GM13977 (cell line): ENCODE results near the gene S100A3.
A peak's percentile ranks its signal among the peaks of the same experiment; 100 is the strongest.
"Not testable (repeated sequence)": the region's sequence is repeated elsewhere in the genome, so short reads cannot be mapped to it uniquely, and the experiment has no call there.

Source experiments
- DNase-seq: peaks from one replicate; pipeline ENCODE4 v3.0.0; 2012; ENCODE audit warnings: low spot score
- in situ Hi-C: fragments of 300-500 bp; cut with MboI; formaldehyde crosslinking; loops from one replicate; pipeline ENCODE4 v1.12.0; 2022; ENCODE audit warnings: low sequenced_read_pairs, low pct_unique_long_range_greater_than_20kb, mixed read lengths, inconsistent platforms; ENCODE audit not compliant: unreplicated experiment
- TF ChIP-seq, protein P1 (sequence below): IDR thresholded peaks from 2 replicates; pipeline ENCODE4 v1.5.1; 2012; ENCODE audit warnings: mild to moderate bottlenecking, control low read depth; ENCODE audit not compliant: insufficient read depth; ENCODE audit errors: extremely low read depth, missing control alignments

The S100A3 gene

DNA sequence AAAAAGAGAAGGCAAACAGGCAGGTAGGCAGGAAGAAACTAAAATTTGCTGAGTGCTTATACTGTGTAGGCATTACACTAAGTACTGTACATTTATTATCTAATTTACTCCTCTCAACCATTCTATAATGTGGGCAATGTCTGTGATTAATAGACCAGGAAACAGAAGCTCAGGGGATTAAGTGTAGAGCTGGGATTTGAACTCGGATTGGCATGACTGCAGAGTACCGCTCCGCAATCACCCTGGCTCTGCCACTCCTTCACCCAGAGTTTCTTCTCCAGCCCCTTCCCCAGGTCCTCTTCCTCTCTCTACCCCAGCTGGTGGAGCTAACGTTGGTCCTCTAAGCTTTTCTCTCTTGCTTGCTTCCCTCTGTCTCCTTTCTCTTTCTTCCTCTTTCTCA is 28.1 kb upstream of the S100A3 start:
- DNase-seq, result no peak
- in situ Hi-C loops, result no loop called here
- TF ChIP-seq, protein P1, sequence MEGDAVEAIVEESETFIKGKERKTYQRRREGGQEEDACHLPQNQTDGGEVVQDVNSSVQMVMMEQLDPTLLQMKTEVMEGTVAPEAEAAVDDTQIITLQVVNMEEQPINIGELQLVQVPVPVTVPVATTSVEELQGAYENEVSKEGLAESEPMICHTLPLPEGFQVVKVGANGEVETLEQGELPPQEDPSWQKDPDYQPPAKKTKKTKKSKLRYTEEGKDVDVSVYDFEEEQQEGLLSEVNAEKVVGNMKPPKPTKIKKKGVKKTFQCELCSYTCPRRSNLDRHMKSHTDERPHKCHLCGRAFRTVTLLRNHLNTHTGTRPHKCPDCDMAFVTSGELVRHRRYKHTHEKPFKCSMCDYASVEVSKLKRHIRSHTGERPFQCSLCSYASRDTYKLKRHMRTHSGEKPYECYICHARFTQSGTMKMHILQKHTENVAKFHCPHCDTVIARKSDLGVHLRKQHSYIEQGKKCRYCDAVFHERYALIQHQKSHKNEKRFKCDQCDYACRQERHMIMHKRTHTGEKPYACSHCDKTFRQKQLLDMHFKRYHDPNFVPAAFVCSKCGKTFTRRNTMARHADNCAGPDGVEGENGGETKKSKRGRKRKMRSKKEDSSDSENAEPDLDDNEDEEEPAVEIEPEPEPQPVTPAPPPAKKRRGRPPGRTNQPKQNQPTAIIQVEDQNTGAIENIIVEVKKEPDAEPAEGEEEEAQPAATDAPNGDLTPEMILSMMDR, result no peak

DNA sequence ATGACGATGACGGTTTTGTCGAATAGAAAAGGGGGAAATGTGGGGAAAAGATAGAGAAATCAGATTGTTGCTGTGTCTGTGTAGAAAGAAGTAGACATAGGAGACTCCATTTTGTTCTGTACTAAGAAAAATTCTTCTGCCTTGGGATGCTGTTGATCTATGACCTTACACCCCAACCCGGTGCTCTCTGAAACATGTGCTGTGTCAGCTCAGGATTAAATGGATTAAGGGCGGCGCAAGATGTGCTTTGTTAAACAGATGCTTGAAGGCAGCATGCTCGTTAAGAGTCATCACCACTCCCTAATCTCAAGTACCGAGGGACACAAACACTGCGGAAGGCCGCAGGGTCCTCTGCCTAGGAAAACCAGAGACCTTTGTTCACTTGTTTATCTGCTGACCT is 26.4 kb upstream of the S100A3 start:
- in situ Hi-C loops, result not testable (repeated sequence)

DNA sequence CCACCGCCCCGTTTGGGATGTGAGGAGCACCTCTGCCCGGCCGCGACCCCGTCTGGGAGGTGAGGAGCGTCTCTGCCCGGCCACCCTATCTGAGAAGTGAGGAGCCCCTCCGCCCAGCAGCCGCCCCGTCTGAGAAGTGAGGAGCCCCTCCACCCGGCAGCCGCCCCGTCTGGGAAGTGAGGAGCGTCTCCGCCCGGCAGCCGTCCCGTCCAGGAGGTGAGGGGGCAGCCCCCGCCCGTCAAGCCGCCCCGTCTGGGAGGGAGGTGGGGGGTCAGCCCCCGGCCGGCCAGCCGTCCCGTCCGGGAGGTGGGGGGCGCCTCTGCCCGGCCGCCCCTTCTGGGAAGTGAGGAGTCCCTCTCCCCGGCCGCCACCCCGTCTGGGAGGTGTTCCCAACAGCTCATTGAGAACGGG is 26.0 kb upstream of the S100A3 start:
- in situ Hi-C loops, DNase-seq: not testable (repeated sequence)

More for the DNA sequence above, 26.4 kb upstream of the S100A3 start:
- not testable (repeated sequence) for DNase-seq

DNA sequence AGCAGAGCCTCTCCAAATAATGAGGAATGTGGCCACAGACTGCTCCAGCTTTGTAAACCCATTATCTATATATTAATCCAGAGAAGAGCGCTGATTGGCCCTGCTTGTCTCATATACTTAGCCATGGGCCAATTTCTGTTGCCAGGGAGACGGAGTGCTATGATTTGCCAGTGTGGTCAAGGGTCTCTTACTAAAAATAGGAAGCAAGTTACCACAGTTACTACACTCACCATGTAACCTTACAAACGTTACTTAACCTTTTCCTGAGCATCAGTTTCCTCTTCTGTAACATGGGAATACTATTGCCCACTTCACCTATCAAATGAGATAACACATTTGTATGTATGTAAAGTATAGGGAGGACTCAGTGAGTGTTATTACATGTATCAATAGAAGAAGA is 24.3 kb upstream of the S100A3 start:
- in situ Hi-C loops, result no loop called here
- no peak for DNase-seq
- TF ChIP-seq, protein P1, result no peak

DNA sequence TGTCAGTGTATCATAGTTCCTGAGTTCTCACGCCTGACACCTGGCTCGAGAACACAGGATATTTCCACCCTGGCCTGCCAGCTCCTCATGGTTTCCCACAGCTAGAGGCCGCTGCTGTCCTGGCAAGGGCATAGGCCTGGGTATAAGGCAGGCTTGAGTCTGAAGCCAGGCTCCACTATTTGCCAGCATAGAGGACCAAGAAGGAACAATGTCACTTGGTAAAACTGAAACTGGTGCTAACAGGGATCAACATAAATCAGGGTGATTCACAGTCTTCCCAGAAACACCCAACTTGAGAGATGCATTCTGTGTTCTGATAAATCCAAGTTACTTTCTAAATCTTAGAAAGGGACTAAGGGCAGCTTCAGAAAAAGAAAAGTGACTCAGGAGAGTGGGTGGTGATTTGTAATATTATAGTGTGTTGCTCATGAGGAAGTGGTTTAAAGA is 23.5 kb upstream of the S100A3 start:
- in situ Hi-C loops, result no loop called here
- DNase-seq, result peak; percentile 76

DNA sequence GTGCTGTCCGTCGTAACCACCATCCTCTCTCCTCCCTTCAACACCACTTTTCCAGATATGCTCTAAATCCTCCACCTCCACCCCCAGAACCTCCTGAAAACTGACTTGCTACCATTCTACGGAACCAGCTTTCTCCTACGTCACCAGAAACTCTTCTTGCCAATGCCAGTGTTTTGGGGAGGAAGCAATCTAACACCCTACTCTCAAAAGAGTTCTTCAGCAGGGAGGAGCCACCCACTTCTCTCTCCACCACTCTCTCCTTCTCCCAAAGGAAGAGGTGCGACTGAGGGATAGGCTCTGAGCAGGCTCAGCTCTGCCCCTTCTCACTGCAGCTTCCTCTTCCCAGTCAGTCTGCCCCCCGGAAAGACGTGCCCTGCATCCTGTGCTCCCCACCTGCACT is 22.6 kb upstream of the S100A3 start:
- in situ Hi-C loops, result no loop called here
- no peak for DNase-seq
- TF ChIP-seq, protein P1, result no peak

More for the DNA sequence above, 23.5 kb upstream of the S100A3 start:
- TF ChIP-seq, protein P1, result peak; percentile 83

- in situ Hi-C loops, result no loop called here
- TF ChIP-seq, protein P1, result no peak
These were observed 21.8 kb upstream of the S100A3 start for GRCh38 chr1:153570874-153571273.

GRCh38 chr1:153569465-153569864 is 20.4 kb upstream of the S100A3 start:
- TF ChIP-seq, protein P1, result no peak
- in situ Hi-C loops, result loop anchor here (10.0 kb wide), 1 partner anchor 55 kb away; no protein-coding TSS in a partner anchor
- no peak for DNase-seq

More at GRCh38 chr1:153570874-153571273, 21.8 kb upstream of the S100A3 start:
- DNase-seq, result no peak
